HCT116 (cell line): ENCODE data around the gene ARL6IP1. TPM values are rescaled to one million over a fixed set of nuclear protein-coding genes. Genes with fewer than 3 reads are reported as not detected.

Experiments
- ATAC-seq: fragments of 200-7000 bp; cut with Tn5 transposase; 2 replicates; pipeline ENCODE4 v1.9.1; 2020; ENCODE audit warnings: mild to moderate bottlenecking, moderate library complexity
- BruUV-seq: library from RNA; stranded (reverse); fragments of 400-500 nt; replicated peaks from 2 replicates; lab custom pipeline; 2021; lab: Mats Ljungman, UMichigan
- CTCF ChIA-PET: fragments of 300-600 bp; sonication (Branson Sonifier 250); formaldehyde crosslinking; loops from one replicate; lab custom pipeline; 2021; ENCODE audit warnings: antibody characterized with exemption; lab: Charles Lee
- POLR2A ChIA-PET: fragments of 300-600, 350-600 bp; sonication (Branson Sonifier 250); formaldehyde crosslinking; loops from one replicate; lab custom pipeline; 2021; ENCODE audit warnings: antibody characterized with exemption; lab: Charles Lee
- RAD21 ChIA-PET, 2 experiments: fragments of 300-600 bp; sonication (Branson Sonifier 250); formaldehyde crosslinking; loops; one replicate each; lab custom pipeline; 2023; ENCODE audit warnings: low total read pairs in 2 of 2; ENCODE audit not compliant: uncharacterized antibody in 2 of 2, unreplicated experiment in 2 of 2, low non-redundant PET in 1 of 2; lab: Charles Lee
- DNase-seq: peaks from one replicate; pipeline ENCODE4 v3.0.0-alpha.2; 2010; ENCODE audit warnings: low read depth, low spot score
- H2AFZ ChIP-seq: fragments of 200-600 bp; shearing (Covaris generic), sonication (generic); 2 replicates; pipeline ENCODE4 v1.6.1; 2017; ENCODE audit warnings: low read depth, mixed run types, mixed read lengths, antibody characterized with exemption, low read length; ENCODE audit not compliant: poor library complexity, severe bottlenecking
- H3K27ac ChIP-seq: 2 replicates; pipeline ENCODE4 v1.5.1; 2012; ENCODE audit warnings: low read depth, low read length
- H3K27me3 ChIP-seq: fragments of 200-600 bp; sonication (generic); 2 replicates; pipeline ENCODE4 v1.6.1; 2016; ENCODE audit warnings: mixed run types, low read length, mixed read lengths; ENCODE audit not compliant: insufficient read depth
- H3K36me3 ChIP-seq, 2 experiments: fragments of 200-500 bp in 1 of 2; fragments of 200-600 bp in 1 of 2; sonication (Bioruptor generic) in 1 of 2; sonication (generic) in 1 of 2; 2 replicates each; pipeline versions ENCODE4 v1.5.1 to v1.6.1; 2014 to 2016; ENCODE audit warnings: low read length in 2 of 2, inconsistent platforms in 1 of 2, mixed read lengths in 1 of 2, mixed run types in 1 of 2; ENCODE audit not compliant: insufficient read depth in 2 of 2, control insufficient read depth in 1 of 2
- H3K4me1 ChIP-seq, 2 experiments: fragments of 200-600 bp in 1 of 2; sonication (generic) in 1 of 2; 2 replicates each; pipeline versions ENCODE4 v1.5.1 to v1.6.1; 2012 to 2017; ENCODE audit warnings: low read length in 2 of 2, inconsistent platforms in 1 of 2, mild to moderate bottlenecking in 1 of 2, mixed read lengths in 1 of 2, mixed run types in 1 of 2, moderate library complexity in 1 of 2; ENCODE audit not compliant: insufficient read depth in 2 of 2, control insufficient read depth in 1 of 2
- H3K4me2 ChIP-seq: fragments of 200-600 bp; sonication (generic); 2 replicates; pipeline ENCODE4 v1.6.1; 2017; ENCODE audit warnings: mixed run types, low read length, mixed read lengths
- H3K4me3 ChIP-seq, 2 experiments: fragments of 200-600 bp in 1 of 2; sonication (generic) in 1 of 2; replicated peaks in 1 of 2; 2 replicates each; pipeline ENCODE4 v1.5.1; 2011 to 2016; ENCODE audit warnings: low read length in 2 of 2, control low read depth in 1 of 2, low read depth in 1 of 2, mild to moderate bottlenecking in 1 of 2, mixed read lengths in 1 of 2, mixed run types in 1 of 2
- H3K79me2 ChIP-seq: fragments of 200-600 bp; sonication (generic); 2 replicates; pipeline ENCODE4 v1.6.1; 2017; ENCODE audit warnings: mild to moderate bottlenecking, mixed run types, low read length, moderate library complexity, mixed read lengths; ENCODE audit not compliant: insufficient read depth
- H3K9ac ChIP-seq: fragments of 200-600 bp; sonication (generic); 2 replicates; pipeline ENCODE4 v1.6.1; 2016; ENCODE audit warnings: low read length, mixed read lengths
- H3K9me2 ChIP-seq: fragments of 200-600 bp; sonication (generic), shearing (Covaris generic); 2 replicates; pipeline ENCODE4 v1.6.1; 2017; ENCODE audit warnings: mixed run types, mild to moderate bottlenecking, moderate library complexity; ENCODE audit not compliant: insufficient read depth
- H3K9me3 ChIP-seq, 2 experiments: fragments of 200-500 bp in 1 of 2; fragments of 200-600 bp in 1 of 2; sonication (Bioruptor generic) in 1 of 2; sonication (generic) in 1 of 2; 2 replicates each; pipeline ENCODE4 v1.6.1; 2014 to 2017; ENCODE audit warnings: low read length in 2 of 2, mixed read lengths in 2 of 2, inconsistent platforms in 1 of 2, low read depth in 1 of 2, mild to moderate bottlenecking in 1 of 2, mixed run types in 1 of 2, moderate library complexity in 1 of 2; ENCODE audit not compliant: control insufficient read depth in 1 of 2, insufficient read depth in 1 of 2
- H4K20me1 ChIP-seq: fragments of 200-600 bp; sonication (generic), shearing (Covaris generic); 2 replicates; pipeline ENCODE4 v1.6.1; 2017; ENCODE audit warnings: mixed run types, mild to moderate bottlenecking, moderate library complexity; ENCODE audit not compliant: insufficient read depth
- ATF3 ChIP-seq: IDR thresholded peaks from 2 replicates; pipeline ENCODE4 v1.6.1; 2012
- CBX3 ChIP-seq: IDR thresholded peaks from 2 replicates; pipeline ENCODE4 v1.6.1; 2012; ENCODE audit warnings: low read depth
- CEBPB ChIP-seq: IDR thresholded peaks from 2 replicates; pipeline ENCODE4 v1.6.1; 2012; ENCODE audit warnings: low read depth
- ELF1 ChIP-seq: IDR thresholded peaks from 2 replicates; pipeline ENCODE4 v1.6.1; 2012; ENCODE audit warnings: low read depth, borderline replicate concordance
- EZH2 ChIP-seq: fragments of 200-600 bp; sonication (generic); IDR thresholded peaks from 2 replicates; pipeline ENCODE4 v1.6.1; 2017; ENCODE audit warnings: antibody characterized with exemption, mixed run types
- EZH2phosphoT487 ChIP-seq: fragments of 200-600 bp; IDR thresholded peaks from 2 replicates; pipeline ENCODE4 v1.6.1; 2018; ENCODE audit warnings: antibody characterized with exemption, borderline replicate concordance
- FOSL1 ChIP-seq: IDR thresholded peaks from 2 replicates; pipeline ENCODE4 v1.6.1; 2012; ENCODE audit warnings: low read depth
- MAX ChIP-seq: IDR thresholded peaks from 2 replicates; pipeline ENCODE4 v1.6.1; 2012
- POLR2A ChIP-seq: IDR thresholded peaks from 2 replicates; pipeline ENCODE4 v1.7.0; 2011; ENCODE audit warnings: borderline replicate concordance; ENCODE audit not compliant: insufficient read depth, insufficient read length; ENCODE audit errors: extremely low read depth
- REST ChIP-seq: IDR thresholded peaks from 2 replicates; pipeline ENCODE4 v1.6.1; 2012; ENCODE audit warnings: low read depth
- SP1 ChIP-seq: IDR thresholded peaks from 2 replicates; pipeline ENCODE4 v1.6.1; 2012; ENCODE audit warnings: low read depth
- SRF ChIP-seq: IDR thresholded peaks from 2 replicates; pipeline ENCODE4 v1.6.1; 2012; ENCODE audit warnings: low read depth
- TCF7L2 ChIP-seq: IDR thresholded peaks from 2 replicates; pipeline ENCODE4 v1.7.0; 2011; ENCODE audit warnings: borderline replicate concordance, inconsistent platforms; ENCODE audit not compliant: insufficient read depth, insufficient read length; ENCODE audit errors: extremely low read depth
- ZNF274 ChIP-seq: fragments of 200-500 bp; sonication (Bioruptor generic); IDR thresholded peaks from 2 replicates; pipeline ENCODE4 v1.6.1; 2014; ENCODE audit warnings: mild to moderate bottlenecking, low read depth, low read length, inconsistent platforms
- intact Hi-C: fragments of 100-400 bp; cut with micrococcal nuclease; formaldehyde crosslinking; loops from 2 replicates; pipeline ENCODE4 v1.10.0; 2022
- total RNA-seq: library from RNA; stranded (reverse); gene quantifications from one replicate; pipeline ENCODE4 v1.2.1, GENCODE V29; 2021; ENCODE audit not compliant: unreplicated experiment

Gene ARL6IP1
- total RNA-seq, 1 experiment from 2014 or later: 197 TPM

- ChIA-PET CTCF (no interaction called here), RAD21 (no interaction called here), POLR2A (interaction anchor here (9.7 kb wide), 1 partner anchor 18 kb away, joined by 190 read pairs; the partner anchor contains the start of gene ARL6IP1)
- Histone ChIP-seq H4K20me1 (peaks cover 59% of the 10 kb centered on the region; the same call in 1 of the 2 replicates), H3K4me3 (no peak overlapping the region), H3K27me3 (no peaks in the 10 kb centered on the region), H3K27ac (no peak overlapping the region), H3K9ac (no peak overlapping the region), H3K79me2 (peaks cover 64% of the 10 kb centered on the region), H3K36me3 (peaks cover 53 to 58% of the 10 kb centered on the region in 2 experiments), H2AFZ (no peak overlapping the region), H3K4me1 (peaks cover 2 to 15% of the 10 kb centered on the region in 2 experiments), H3K9me3 (no peaks in the 10 kb centered on the region), H3K9me2 (no peaks in the 10 kb centered on the region), H3K4me2 (no peak overlapping the region)
- ATAC-seq (no peak), DNase-seq (no peak)
- TF ChIP-seq MAX: no peak
- TF ChIP-seq ZNF274: no peak
- no peak for TF ChIP-seq ELF1
- no peak for TF ChIP-seq EZH2phosphoT487
- TF ChIP-seq POLR2A: no peak
- intact Hi-C loops: no loop called here
- no TSS peak for BruUV-seq
These were observed 17.7 kb downstream of the ARL6IP1 start for GRCh38 chr16:18783430-18784341.

GRCh38 chr16:18782697-18783429 is 18.5 kb downstream of the ARL6IP1 start:
- peaks cover 56% of the 10 kb centered on the region for H3K79me2 ChIP-seq
- TF ChIP-seq TCF7L2: no peak
- no peak for TF ChIP-seq REST
- TF ChIP-seq EZH2: no peak
- TF ChIP-seq FOSL1: no peak
- TF ChIP-seq CEBPB: no peak
- no peak for TF ChIP-seq CBX3
- TF ChIP-seq POLR2A: no peak
- no peak for TF ChIP-seq ZNF274
- TF ChIP-seq SP1: no peak
- no peak for TF ChIP-seq MAX
- TF ChIP-seq SRF: no peak
- TF ChIP-seq ATF3: no peak

More at GRCh38 chr16:18782697-18783429, 18.5 kb downstream of the ARL6IP1 start:
- Histone ChIP-seq H3K9ac (no peak overlapping the region), H2AFZ (no peak overlapping the region), H3K27me3 (no peaks in the 10 kb centered on the region), H3K36me3 (peaks cover 45 to 49% of the 10 kb centered on the region in 2 experiments), H3K9me2 (no peaks in the 10 kb centered on the region), H3K4me1 (peaks cover 0 to 7% of the 10 kb centered on the region in 2 experiments; a peak in 2 of 4 replicates), H3K4me3 (no peak overlapping the region), H3K27ac (no peak overlapping the region), H3K4me2 (no peak overlapping the region), H3K9me3 (no peaks in the 10 kb centered on the region), H4K20me1 (peaks cover 52% of the 10 kb centered on the region; the same call in 1 of the 2 replicates)
- DNase-seq (no peak), ATAC-seq (no peak)
- ChIA-PET POLR2A (no interaction called here), RAD21 (no interaction called here), CTCF (no interaction called here)
- intact Hi-C loops: no loop called here
- BruUV-seq: no TSS peak
